GM21360 (cell line): ENCODE measurements around the gene ARRB2.
A peak's percentile ranks its signal among the peaks of the same experiment; 100 is the strongest.
"Not testable (repeated sequence)": the region's sequence is repeated elsewhere in the genome, so short reads cannot be mapped to it uniquely, and the experiment has no call there.

Experiments
- ATAC-seq: cut with Tn5 transposase; IDR thresholded peaks from one replicate; pipeline ENCODE4 v1.9.1; 2021; ENCODE audit warnings: mild to moderate bottlenecking, moderate library complexity; ENCODE audit not compliant: unreplicated experiment

The ARRB2 gene

DNA sequence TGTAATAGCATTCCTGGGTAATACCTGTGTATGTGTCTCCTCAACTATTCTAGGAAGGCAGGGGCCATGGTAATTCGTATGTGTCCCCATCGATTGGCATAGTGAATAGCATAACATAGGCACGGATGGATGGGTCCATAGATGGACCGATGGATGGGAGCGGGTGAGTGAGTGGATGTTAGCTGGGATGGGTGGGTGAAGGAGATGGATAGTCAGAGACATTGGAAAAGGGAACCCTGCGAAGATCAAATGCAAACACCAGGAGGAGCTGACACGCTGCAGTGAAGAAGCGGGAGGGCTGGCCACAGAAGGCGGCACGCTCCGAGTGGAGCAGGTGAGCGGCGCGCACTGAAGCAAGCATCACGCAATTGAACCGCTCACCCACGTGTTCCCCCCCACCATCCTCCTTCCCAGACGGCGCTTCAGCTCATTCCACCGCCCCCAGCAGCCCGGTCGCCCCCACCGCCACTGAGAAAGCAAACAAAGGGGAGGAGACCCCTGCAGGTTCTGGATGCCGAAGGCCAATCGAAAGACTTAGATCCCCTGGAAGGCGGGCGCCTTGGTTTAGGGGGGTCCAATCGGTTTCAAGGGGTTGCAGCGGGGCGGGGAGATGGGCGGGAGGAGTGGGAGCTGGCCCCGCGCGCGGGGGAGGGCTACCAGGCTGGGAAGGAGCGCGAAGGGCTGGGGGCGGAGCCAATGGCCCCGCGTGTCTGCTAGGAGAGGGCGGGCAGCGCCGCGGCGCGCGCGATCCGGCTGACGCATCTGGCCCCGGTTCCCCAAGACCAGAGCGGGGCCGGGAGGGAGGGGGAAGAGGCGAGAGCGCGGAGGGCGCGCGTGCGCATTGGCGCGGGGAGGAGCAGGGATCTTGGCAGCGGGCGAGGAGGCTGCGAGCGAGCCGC is at the start of gene ARRB2:
TSS of gene ARRB2 (plus strand) at position 839 of the 899 bp plus-strand sequence. CDS start 90 bp downstream, outside the sequence.
- peak; percentile 69 for ATAC-seq

GRCh38 chr17:4663711-4664110 is 46.7 kb upstream of the ARRB2 start:
- ATAC-seq = no peak

- no peak for ATAC-seq
Observed at GRCh38 chr17:4664230-4664629, 46.2 kb upstream of the ARRB2 start.

DNA sequence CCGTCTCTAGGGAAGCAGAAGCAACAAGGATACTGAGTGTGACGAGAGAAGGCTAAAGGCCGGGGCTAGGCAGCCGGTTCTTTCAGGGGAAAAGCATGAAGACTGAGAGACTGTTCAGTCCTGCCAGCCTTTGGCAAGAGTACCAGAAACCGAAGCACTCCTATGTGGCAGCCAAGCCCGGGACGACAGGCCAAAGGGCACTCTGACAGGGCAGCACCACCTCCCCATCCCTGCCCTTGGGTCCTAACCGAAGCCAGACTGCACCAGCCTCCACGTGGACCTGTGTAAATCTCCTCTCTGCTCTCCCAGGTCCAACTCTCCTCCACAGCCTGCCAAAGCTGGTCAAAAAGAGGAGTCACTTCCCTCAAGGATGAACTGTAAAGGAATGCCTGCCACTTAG is 45.4 kb upstream of the ARRB2 start:
- no peak for ATAC-seq

DNA sequence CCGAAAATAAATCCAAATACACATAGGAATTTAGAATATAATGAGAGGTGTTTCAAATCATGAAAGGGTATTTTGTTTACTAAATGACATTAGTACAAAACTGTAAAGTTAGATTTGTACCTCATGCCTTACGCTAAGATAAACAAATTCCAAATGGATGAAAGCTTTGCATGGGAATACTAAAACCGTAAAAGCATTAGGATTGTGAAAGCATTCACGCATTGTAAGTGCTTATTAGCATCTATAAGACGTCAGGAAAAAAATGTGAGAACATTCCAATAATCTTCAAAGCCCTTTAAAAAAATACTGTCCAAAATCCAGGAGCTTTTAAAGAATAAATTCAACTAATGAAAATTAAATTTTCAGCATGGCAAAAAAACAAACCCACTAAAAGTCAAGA is 44.1 kb upstream of the ARRB2 start:
- ATAC-seq = no peak

DNA sequence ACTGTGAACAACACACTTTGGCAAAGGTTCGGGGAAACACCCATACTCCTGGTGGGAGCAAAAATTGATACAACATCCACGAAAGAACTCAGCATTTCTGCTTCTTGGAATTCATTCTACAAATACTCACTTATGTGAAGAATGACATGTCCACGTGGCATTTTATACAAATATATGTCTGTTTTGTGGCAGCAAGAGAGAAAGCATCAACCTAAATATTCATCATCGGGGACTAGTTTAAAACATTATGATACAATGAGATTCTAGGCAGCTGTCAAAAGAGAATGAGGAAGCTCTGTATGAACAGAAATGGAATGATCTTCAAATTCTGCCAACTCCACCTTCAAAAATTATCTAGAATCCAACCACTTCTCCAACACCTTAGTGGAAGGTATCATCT is 43.3 kb upstream of the ARRB2 start:
- ATAC-seq = no peak

DNA sequence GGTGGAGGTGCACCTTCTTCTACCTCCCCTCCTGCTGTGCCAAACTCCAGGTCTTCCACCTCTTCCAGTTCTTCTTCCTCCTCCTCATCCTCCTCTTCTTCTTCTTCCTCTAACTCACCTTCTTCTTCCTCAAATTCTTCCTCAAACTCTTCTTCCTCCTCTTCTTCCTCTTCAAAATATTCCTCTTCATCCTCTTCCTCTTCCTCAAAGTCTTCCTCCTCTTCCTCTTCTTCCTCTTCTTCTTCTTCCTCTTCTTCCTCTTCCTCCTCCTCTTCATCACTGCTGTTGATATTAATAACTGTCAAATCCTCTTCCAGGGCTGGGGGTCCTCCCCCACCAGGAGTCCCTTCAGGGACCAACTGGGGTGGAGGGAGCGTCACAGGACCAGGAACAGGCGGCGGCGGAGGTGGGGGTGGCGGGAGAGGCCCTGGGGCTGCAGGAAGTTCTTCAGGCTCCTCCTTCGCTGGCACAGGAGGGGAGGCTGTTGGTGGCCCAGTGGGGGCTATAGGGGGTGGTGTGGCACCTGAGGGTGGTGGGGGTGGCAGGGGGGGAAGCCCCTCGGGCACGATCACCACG is 38.3 kb upstream of the ARRB2 start:
- ATAC-seq = no peak

GRCh38 chr17:4672751-4673150 is 37.7 kb upstream of the ARRB2 start:
- ATAC-seq = no peak

DNA sequence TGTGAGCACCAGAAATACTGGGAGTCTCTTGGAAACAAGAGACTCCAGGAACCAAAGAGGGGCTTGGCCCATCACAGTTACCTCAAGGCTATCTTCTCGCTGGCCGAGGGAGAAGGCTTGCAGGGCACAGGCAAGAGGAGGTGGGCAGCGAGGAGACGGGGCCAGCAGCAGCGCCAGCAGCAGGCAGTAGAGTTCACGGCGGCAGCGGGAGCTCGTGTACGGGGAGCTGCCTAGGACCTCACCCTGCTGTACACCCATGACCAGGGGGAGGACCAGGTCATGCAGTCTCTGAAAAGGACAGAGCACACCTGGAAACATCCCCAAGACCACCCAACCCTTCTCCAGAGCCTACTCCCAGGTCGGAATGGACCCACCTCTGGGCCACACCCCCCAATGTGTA is 37.3 kb upstream of the ARRB2 start:
- no peak for ATAC-seq

- ATAC-seq = no peak
Observed at GRCh38 chr17:4673986-4674684, 36.3 kb upstream of the ARRB2 start.

- ATAC-seq = no peak
Observed at GRCh38 chr17:4674685-4674998, 35.8 kb upstream of the ARRB2 start.

GRCh38 chr17:4675791-4676190 is 34.6 kb upstream of the ARRB2 start:
- ATAC-seq = no peak

DNA sequence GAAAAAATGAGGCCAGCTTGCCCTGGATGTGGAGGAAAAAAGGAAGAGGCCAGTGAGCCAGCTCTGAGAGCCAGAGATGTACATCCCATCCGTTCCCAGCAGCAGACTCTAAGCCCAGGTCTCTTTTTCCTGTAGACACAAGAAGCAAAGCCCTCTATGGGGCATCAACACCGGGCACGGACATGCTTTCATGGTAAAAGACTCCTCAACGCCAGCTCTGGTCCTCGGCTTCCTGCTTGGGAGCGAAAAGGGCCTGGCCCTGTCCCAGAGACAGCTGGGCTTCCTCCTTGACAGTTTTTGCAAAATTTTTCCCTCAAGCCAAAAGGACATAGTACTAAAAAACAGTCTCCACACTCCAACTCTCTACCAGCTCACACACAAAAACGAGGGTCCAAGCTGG is 33.6 kb upstream of the ARRB2 start:
- ATAC-seq = no peak

DNA sequence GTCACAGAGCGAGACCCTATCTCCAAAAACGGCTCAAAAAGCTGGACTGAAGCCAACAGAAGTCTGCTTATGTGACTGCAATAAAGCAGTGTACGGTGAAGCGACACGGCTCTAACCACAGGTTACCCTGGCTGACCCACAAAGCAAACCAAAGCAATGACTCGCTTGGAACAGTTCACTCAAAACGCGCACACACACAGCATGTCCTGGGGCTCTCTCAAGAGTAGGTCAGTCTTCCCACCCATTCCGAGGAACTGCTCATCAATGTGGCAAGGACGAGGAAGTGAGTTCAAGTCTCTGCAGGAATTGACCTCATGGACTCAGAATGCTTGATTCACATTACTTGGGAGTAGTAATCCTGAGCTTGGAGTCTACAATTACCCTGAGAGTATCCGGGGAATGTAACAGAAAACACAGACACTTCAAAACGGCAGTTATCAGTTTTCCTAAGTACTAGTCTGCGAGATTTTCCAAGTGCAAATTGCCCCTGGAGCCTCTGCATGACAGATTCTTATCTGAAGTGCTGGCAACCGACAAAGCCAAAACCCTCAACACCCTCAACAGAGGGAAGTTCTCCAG is 31.9 kb upstream of the ARRB2 start:
- ATAC-seq = no peak

- ATAC-seq = no peak
Observed at GRCh38 chr17:4679658-4680057, 30.8 kb upstream of the ARRB2 start.

DNA sequence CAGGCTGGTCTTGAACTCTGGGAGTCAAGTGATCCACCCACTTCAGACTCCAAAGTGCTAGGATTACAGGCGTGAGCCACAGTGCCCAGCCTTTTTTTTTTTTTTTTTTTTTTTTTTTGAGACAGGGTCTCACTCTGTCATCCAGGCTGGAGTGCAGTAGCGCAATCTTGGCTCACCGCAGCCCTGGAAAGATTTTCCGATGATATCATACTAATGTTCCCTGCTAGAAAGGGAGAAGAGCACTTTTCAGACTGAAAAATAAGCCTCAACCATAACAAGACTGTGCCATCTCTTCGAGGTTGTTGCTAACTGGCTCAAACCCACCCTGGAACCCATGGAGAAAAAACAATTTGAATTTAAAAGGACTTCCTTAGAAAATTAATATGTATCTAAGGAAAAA is 26.7 kb upstream of the ARRB2 start:
- ATAC-seq = not testable (repeated sequence)

GRCh38 chr17:4689872-4690271 is 20.6 kb upstream of the ARRB2 start:
- ATAC-seq = not testable (repeated sequence)

GRCh38 chr17:4690745-4691144 is 19.7 kb upstream of the ARRB2 start:
- ATAC-seq = no peak

DNA sequence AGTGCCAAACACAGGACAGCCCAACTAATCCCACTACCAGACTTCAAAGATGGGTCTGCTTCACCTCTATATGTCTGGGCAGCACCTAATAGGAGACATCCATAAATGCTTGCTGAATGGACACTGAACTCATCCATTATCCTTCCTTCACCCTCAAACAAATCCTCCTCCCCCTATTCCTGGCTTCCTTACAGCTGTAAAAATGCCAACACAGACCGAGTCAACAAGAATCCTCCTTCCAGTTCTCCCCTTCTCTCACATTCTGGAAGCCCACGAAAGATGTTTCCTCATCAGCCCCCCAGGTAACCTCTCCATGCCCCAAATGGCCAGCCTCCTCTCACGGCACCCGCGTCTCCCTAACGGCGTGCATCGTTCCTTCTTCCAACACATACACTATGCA is 18.7 kb upstream of the ARRB2 start:
- ATAC-seq = no peak

GRCh38 chr17:4693416-4693815 is 17.0 kb upstream of the ARRB2 start:
- ATAC-seq = no peak

- no peak for ATAC-seq
Observed at GRCh38 chr17:4696437-4696805, 14.0 kb upstream of the ARRB2 start.
